GM18526 (cell line): ENCODE data around the gene TTC6.

Experiments
- POLR2A ChIP-seq: IDR thresholded peaks from 3 replicates; pipeline ENCODE4 v1.6.1; 2011; ENCODE audit not compliant: insufficient read length; ENCODE audit errors: extremely low read depth

TTC6 gene

GRCh38 chr14:37602605-37603453 is 7.4 kb downstream of the TTC6 start:
- no peak for TF ChIP-seq POLR2A

GRCh38 chr14:37603688-37604251 is 8.3 kb downstream of the TTC6 start:
- TF ChIP-seq POLR2A: no peak

DNA sequence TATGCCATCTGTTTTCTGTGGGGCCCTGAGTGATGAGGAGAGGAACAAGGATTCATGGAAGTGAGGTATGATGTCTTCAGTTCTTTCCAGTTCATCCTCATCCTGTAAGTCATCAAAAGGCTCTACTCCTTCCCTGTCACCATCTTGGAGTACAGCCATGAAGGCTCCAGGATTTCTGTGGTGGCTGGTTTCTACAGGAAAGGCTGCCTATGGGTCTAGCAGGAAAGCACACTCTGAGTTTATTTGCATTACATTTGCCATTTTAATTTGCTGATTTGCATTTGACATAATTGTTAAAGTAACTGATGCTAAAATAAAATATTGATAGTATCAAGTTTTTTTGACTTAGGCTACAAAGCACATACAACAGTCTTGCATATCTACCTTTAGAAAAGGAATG is 11.2 kb downstream of the TTC6 start:
- TF ChIP-seq POLR2A: no peak

DNA sequence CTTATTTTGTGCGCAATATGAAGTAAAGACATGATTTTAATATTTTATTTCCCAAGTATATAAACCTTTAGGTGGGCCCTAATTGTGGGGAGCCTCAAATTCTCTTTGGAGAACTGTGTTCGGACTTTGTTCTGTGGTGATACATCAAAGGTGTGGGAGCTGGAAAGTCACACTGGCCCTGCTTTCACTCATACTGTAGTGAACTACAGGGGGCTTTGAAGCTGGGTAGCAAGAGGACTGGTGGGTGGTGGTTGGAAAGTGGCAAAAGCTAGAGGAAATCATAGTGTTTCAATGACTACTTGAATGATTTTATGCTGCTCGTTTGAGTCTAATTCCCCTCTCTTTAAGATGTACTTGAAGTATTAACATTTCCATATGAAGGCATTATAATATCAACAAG is 13.2 kb downstream of the TTC6 start:
- no peak for TF ChIP-seq POLR2A

DNA sequence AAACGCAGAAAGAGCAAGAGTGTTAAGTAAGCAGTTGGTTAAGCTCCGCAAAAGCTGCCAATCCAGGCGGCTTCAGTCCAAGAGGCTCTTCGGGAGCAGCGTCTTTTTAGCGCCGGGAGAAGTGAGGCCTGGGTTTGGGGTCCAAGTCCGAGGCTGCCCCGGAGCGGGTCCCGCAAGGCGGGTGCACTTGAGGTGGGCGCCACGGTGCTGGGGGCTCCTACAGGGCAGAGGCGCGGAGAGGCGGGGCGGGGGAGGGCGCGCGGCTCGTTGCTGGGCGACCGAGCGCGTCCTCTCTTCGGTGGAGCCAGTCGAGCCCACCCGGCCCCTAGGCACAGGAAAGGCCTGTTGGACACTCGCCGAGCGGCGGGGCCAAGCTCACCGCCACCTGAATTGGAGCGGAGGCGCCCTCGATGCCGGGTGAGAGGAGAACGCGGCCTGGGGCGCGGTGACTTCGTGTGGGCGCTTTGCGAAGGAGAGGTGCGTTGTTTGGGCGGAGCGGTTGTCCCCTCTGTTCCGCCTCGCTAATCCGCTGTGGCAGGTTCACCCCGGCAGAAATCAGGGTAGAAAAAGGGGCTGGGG is 15.6 kb downstream of the TTC6 start:
- no peak for TF ChIP-seq POLR2A

DNA sequence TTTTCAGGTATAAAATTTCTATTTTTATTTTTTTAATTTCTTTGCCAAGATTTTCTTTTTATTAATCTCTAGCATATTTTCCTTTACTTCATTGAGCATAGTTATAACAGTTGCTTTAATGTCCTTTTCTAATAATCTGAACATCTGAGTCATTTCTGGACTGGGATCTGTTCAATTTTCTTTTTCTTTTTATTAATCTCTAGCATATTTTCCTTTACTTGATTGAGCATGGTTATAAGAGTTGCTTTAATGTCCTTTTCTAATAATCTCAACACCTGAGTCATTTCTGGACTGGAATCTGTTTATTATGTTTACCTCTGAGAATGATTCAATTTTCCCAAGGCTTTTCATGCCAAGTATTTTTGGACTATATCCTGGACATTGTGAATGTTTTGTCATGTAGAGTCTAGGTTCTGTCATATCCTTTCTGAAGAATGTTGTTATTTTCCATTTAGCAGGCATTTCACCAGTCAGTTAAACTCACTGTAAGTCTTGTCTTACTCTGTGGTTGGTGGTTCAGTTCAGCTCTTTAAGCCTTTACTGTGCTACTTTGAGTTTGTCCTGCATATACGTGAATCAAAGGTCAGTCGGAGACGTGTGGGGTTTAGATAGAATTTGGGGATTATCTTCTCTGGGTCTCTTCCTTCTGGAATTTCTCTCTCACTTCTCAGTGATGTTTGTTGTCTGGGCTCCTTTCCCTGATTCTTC is 20.3 kb downstream of the TTC6 start:
- no peak for TF ChIP-seq POLR2A

DNA sequence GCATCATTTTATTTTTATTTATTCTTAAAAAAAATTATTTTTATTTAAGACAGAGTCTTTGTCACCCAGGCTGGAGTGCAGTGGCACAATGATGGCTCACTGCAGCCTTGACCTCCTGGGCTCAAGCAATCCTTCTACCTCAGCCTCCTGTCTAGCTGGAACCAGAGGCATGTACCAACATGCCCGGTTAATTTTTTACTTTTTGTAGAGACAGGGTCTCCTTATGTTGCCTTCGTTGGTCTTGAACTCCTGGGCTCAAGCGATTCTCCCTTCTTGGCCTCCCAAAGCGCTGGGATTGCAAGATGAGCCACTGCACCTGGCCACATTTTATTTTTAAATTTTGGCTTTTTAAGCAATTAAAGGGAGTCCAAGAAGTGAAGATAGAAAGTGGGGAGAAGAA is 21.4 kb downstream of the TTC6 start:
- TF ChIP-seq POLR2A: no peak

DNA sequence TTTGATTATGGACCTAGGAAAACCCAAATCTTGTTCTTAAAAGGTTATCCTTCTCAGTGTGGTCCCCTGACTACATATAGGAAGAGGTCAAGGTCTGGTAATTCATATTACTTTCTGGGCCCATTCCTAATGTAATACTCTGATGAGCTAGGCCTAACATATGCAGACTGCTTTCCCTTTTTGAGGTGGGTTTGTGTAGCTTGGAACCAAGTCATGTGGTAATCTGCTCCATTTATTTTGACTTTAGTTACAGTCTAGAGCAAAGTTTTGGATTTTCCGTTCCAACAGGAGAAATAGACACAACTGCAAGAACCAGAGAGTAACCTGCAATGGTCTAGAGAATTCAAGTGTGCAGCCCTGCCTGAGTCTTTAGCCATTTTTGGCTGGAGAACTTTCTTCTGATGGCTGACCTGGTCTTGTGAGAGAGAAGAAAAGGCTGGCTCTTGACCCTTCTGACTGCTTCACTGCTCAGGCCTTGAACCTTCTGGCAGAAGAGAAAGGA is 22.5 kb downstream of the TTC6 start:
- no peak for TF ChIP-seq POLR2A

GRCh38 chr14:37618498-37619028 is 23.1 kb downstream of the TTC6 start:
- TF ChIP-seq POLR2A: no peak

- TF ChIP-seq POLR2A: no peak
Measured at GRCh38 chr14:37620856-37621255, 25.4 kb downstream of the TTC6 start.

DNA sequence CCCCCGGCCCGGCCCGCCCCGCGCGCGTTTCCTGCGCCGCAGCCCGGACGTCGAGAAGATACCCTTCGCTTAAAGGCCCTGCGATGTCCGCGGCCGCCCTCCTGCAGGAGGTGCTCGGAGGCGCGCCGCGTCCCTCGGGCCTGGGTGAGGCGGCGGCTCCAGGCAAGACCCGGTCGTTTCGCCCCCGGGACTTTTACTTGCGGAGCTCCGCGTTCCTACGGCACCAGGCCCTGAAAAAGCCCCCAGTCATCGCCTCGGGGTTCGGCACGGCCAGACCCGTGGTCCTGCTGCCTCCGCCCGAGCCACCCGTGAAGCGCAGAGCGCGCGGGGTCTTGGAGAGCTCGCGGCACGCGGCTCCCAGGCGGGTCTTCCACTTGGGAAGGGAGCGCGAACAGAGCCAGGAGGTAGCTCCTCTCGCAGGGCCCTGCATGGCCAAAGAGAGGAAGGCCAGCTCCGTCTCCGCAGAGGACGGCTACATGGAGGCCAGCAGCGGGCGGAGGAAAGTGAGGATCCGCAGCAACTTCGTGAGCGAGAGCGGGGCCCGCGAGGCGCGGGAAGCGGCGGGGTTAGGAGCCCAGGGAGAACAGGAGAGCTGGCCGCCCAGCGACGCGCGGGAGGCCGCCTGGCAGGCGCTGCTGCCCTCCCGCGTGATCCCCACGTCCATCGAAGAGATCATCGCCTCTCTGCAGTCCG is 26.9 kb downstream of the TTC6 start:
- TF ChIP-seq POLR2A: no peak

- TF ChIP-seq POLR2A: no peak
Measured at GRCh38 chr14:37623426-37623951, 28.1 kb downstream of the TTC6 start.

DNA sequence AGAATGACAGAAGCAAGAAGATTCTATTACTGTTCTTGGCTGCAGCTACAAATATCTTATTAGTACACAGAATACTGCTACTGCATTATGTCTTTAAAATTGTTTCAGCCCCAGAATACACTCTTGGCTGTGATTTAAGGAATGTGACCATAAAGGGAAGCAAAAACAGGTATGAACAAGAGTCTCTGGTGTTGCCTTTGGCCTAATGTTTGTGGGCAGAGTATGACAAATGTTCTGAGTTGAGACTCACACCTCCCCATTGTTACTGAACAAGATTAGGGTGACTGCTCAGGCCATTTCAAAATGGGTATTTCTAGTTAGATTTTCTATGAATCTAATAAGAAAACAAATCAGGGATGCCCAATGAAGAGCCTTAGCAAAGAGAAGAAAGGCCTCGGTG is 28.5 kb downstream of the TTC6 start:
- TF ChIP-seq POLR2A: no peak
